GM12892 (cell line): ENCODE results near the gene RIN2.

Experiments
- POLR2A ChIP-seq: IDR thresholded peaks from 2 replicates; pipeline ENCODE4 v1.6.1; 2011; ENCODE audit warnings: low read depth, low read length, control low read depth
- POLR2AphosphoS5 ChIP-seq: IDR thresholded peaks from 2 replicates; pipeline ENCODE4 v1.6.1; 2011; ENCODE audit warnings: low read depth, low read length, control low read depth
- TAF1 ChIP-seq: IDR thresholded peaks from 2 replicates; pipeline ENCODE4 v1.6.1; 2011; ENCODE audit warnings: low read depth, mild to moderate bottlenecking, control low read depth, low read length, borderline replicate concordance

- TF ChIP-seq POLR2A, result no peak
- no peak for TF ChIP-seq POLR2AphosphoS5
- no peak for TF ChIP-seq TAF1
These were observed 33.8 kb downstream of the RIN2 start for GRCh38 chr20:19791887-19792286.
